NCI-H2196 treated with DMSO at 0.1 percent for 48 hours (cell line): ENCODE measurements around the gene DSP.

Experiments
- DNase-seq: peaks from one replicate; lab custom pipeline; 2025; ENCODE audit not compliant: unreplicated experiment; lab: John Stamatoyannopoulos, UW

Gene DSP

GRCh38 chr6:7590918-7591302 is 49.4 kb downstream of the DSP start:
- no peak for DNase-seq

- no peak for DNase-seq
Measured at GRCh38 chr6:7591770-7592169, 50.3 kb downstream of the DSP start.

GRCh38 chr6:7593229-7593628 is 51.8 kb downstream of the DSP start:
- DNase-seq, result no peak

GRCh38 chr6:7594579-7595125 is 53.2 kb downstream of the DSP start:
- no peak for DNase-seq

- no peak for DNase-seq
Measured at GRCh38 chr6:7604003-7604402, 62.5 kb downstream of the DSP start.

- DNase-seq, result no peak
Measured at GRCh38 chr6:7604506-7604905, 63.0 kb downstream of the DSP start.

- peak; percentile 46 for DNase-seq
Measured at GRCh38 chr6:7615611-7616383, 74.3 kb downstream of the DSP start.

- no peak for DNase-seq
Measured at GRCh38 chr6:7617801-7618764, 76.6 kb downstream of the DSP start.

GRCh38 chr6:7621761-7622160 is 80.3 kb downstream of the DSP start:
- DNase-seq, result no peak

GRCh38 chr6:7624796-7625710 is 83.6 kb downstream of the DSP start:
- no peak for DNase-seq

- DNase-seq, result no peak
Measured at GRCh38 chr6:7628479-7628878, 87.0 kb downstream of the DSP start.

- no peak for DNase-seq
Measured at GRCh38 chr6:7628909-7629308, 87.4 kb downstream of the DSP start.

- no peak for DNase-seq
Measured at GRCh38 chr6:7629321-7629720, 87.8 kb downstream of the DSP start.

GRCh38 chr6:7630792-7631191 is 89.3 kb downstream of the DSP start:
- no peak for DNase-seq

GRCh38 chr6:7631466-7631865 is 90.0 kb downstream of the DSP start:
- DNase-seq, result no peak

- DNase-seq, result no peak
Measured at GRCh38 chr6:7632501-7633290, 91.2 kb downstream of the DSP start.

GRCh38 chr6:7633361-7633760 is 91.9 kb downstream of the DSP start:
- no peak for DNase-seq

- no peak for DNase-seq
Measured at GRCh38 chr6:7636151-7636550, 94.7 kb downstream of the DSP start.
